Activated naive CD8-positive, alpha-beta T cell treated with anti-CD3 and anti-CD28 coated beads, Interleukin-2, amount 50 U/mL, for 16 hours (primary cell): Measurements from ENCODE around the gene TRPV4.

Source experiments
- DNase-seq: peaks from one replicate; pipeline ENCODE4 v3.0.0-alpha.2; 2020; ENCODE audit warnings: low read depth, low spot score

The TRPV4 gene

GRCh38 chr12:109740694-109741245, 92.4 kb downstream of the TRPV4 start:
- no peak for DNase-seq

GRCh38 chr12:109739747-109740693, 93.2 kb downstream of the TRPV4 start:
- DNase-seq, result no peak

GRCh38 chr12:109738878-109739665, 94.1 kb downstream of the TRPV4 start:
- DNase-seq, result no peak

GRCh38 chr12:109738209-109738608, 95.0 kb downstream of the TRPV4 start:
- no peak for DNase-seq

- no peak for DNase-seq
Observed at GRCh38 chr12:109737631-109738030, 95.6 kb downstream of the TRPV4 start.

GRCh38 chr12:109737126-109737525, 96.1 kb downstream of the TRPV4 start:
- DNase-seq, result no peak

GRCh38 chr12:109736552-109737108, 96.6 kb downstream of the TRPV4 start:
- no peak for DNase-seq

GRCh38 chr12:109735825-109736551, 97.2 kb downstream of the TRPV4 start:
- no peak for DNase-seq

- no peak for DNase-seq
Observed at GRCh38 chr12:109735051-109735521, 98.1 kb downstream of the TRPV4 start.

GRCh38 chr12:109734219-109735000, 98.8 kb downstream of the TRPV4 start:
- DNase-seq, result no peak
